HepG2 (cell line): ENCODE measurements around the gene UACA. TPM values are rescaled to one million over a fixed set of nuclear protein-coding genes. Genes with fewer than 3 reads are reported as not detected.
A peak's percentile ranks its signal among the peaks of the same experiment; 100 is the strongest.

Experiments used
- ATF4 ChIP-seq, 2 experiments: fragments of 450-650 bp in 1 of 2; sonication (generic) in 1 of 2; formaldehyde crosslinking; IDR thresholded peaks; 2 replicates each; pipeline versions ENCODE4 v1.5.0 to v1.8.0; 2020 to 2022; ENCODE audit warnings: mild to moderate bottlenecking in 1 of 2, missing genetic modification reagents in 1 of 2
- CCAR2 ChIP-seq: fragments of 200-400 bp; formaldehyde crosslinking; optimal IDR thresholded peaks from 2 replicates; pipeline ENCODE3; 2018; ENCODE audit warnings: low read depth, mild to moderate bottlenecking, low read length, moderate library complexity
- FOSL2 ChIP-seq: sonication (generic); formaldehyde crosslinking; IDR thresholded peaks from 2 replicates; pipeline ENCODE4 v1.4.0; 2020; ENCODE audit warnings: missing genetic modification reagents
- GABPA ChIP-seq, 2 experiments: IDR thresholded peaks; 2 replicates each; pipeline ENCODE4 v1.6.1; 2011 to 2016; ENCODE audit warnings: low read depth in 2 of 2, low read length in 1 of 2, missing biosample characterization in 1 of 2, missing genetic modification characterization in 1 of 2
- GABPB1 ChIP-seq: IDR thresholded peaks from 2 replicates; pipeline ENCODE4 v1.6.1; 2016; ENCODE audit warnings: mild to moderate bottlenecking, missing genetic modification reagents, moderate library complexity, missing compliant biosample characterization
- HNRNPL ChIP-seq: fragments of 200-400 bp; formaldehyde crosslinking; IDR thresholded peaks from 2 replicates; pipeline ENCODE4 v1.6.1; 2017; ENCODE audit warnings: mild to moderate bottlenecking, low read depth, low read length
- MYNN ChIP-seq: sonication (generic); formaldehyde crosslinking; IDR thresholded peaks from 2 replicates; pipeline ENCODE4 v1.4.0; 2020; ENCODE audit warnings: mild to moderate bottlenecking, low read depth, missing genetic modification reagents
- NRL ChIP-seq: sonication (generic); formaldehyde crosslinking; IDR thresholded peaks from 2 replicates; pipeline ENCODE4 v1.5.0; 2020; ENCODE audit warnings: missing genetic modification reagents, mild to moderate bottlenecking, moderate library complexity, borderline replicate concordance
- PITX1 ChIP-seq: sonication (generic); formaldehyde crosslinking; IDR thresholded peaks from 2 replicates; pipeline ENCODE4 v1.5.1; 2020; ENCODE audit warnings: mild to moderate bottlenecking, missing genetic modification reagents
- SIX1 ChIP-seq: sonication (generic); formaldehyde crosslinking; IDR thresholded peaks from 2 replicates; pipeline ENCODE4 v1.4.0; 2020; ENCODE audit warnings: missing genetic modification reagents, borderline replicate concordance
- SMAD3 ChIP-seq: sonication (generic); formaldehyde crosslinking; IDR thresholded peaks from 2 replicates; pipeline ENCODE4 v1.4.0; 2020; ENCODE audit warnings: missing genetic modification reagents
- SMC3 ChIP-seq: IDR thresholded peaks from 2 replicates; pipeline ENCODE4 v1.6.1; 2011; ENCODE audit warnings: low read length, improper control_type of control experiment
- STAG1 ChIP-seq: sonication (generic); formaldehyde crosslinking; IDR thresholded peaks from 2 replicates; pipeline ENCODE4 v1.4.0; 2020; ENCODE audit warnings: missing genetic modification reagents
- STAT6 ChIP-seq: sonication (generic); formaldehyde crosslinking; IDR thresholded peaks from 2 replicates; pipeline ENCODE4 v1.4.0; 2020; ENCODE audit warnings: missing genetic modification reagents, mild to moderate bottlenecking, borderline replicate concordance
- ZBTB33 ChIP-seq: sonication (generic); formaldehyde crosslinking; IDR thresholded peaks from 2 replicates; pipeline ENCODE4 v1.4.0; 2020; ENCODE audit warnings: missing genetic modification reagents
- ZFYVE20 ChIP-seq: sonication (generic); formaldehyde crosslinking; IDR thresholded peaks from 2 replicates; pipeline ENCODE4 v1.8.0; 2023; ENCODE audit warnings: low read depth, mild to moderate bottlenecking, moderate library complexity, missing genetic modification reagents, borderline replicate concordance
- ZNF296 ChIP-seq: sonication (generic); formaldehyde crosslinking; conservative IDR thresholded peaks from 2 replicates; pipeline ENCODE4 v1.5.0; 2020; ENCODE audit warnings: mild to moderate bottlenecking, missing genetic modification reagents
- ZNF343 ChIP-seq: sonication (generic); formaldehyde crosslinking; IDR thresholded peaks from 2 replicates; pipeline ENCODE4 v1.4.0; 2020; ENCODE audit warnings: mild to moderate bottlenecking, missing genetic modification reagents
- ZNF570 ChIP-seq: sonication (generic); formaldehyde crosslinking; IDR thresholded peaks from 2 replicates; pipeline ENCODE4 v1.4.0; 2020; ENCODE audit warnings: mild to moderate bottlenecking, missing genetic modification reagents, borderline replicate concordance
- ZNF589 ChIP-seq: sonication (generic); formaldehyde crosslinking; conservative IDR thresholded peaks from 2 replicates; pipeline ENCODE4 v1.8.0; 2022; ENCODE audit warnings: mild to moderate bottlenecking, moderate library complexity, missing genetic modification reagents
- polyA plus RNA-seq, 8 experiments: library from polyadenylated mRNA; depleted of rRNA in 3 of 8; stranded (reverse) in 7 of 8; unstranded in 1 of 8; fragments of >200 nt; fragmentation: Illumina TruSeq in 4 of 8; extraction: Trizol in 4 of 8; gene quantifications; 2 replicates each; pipeline versions ENCODE4 v1.2.1 to v1.2.3, GENCODE V29; 2011 to 2016; ENCODE audit warnings: low read depth in 4 of 8, missing spikeins in 1 of 8, mixed read lengths in 1 of 8; ENCODE audit not compliant: insufficient read depth in 1 of 8
- total RNA-seq, 5 experiments: library from RNA; depleted of rRNA; stranded (reverse); fragments of >200 nt; fragmentation: Illumina TruSeq; extraction: Trizol; gene quantifications; 2 replicates each; pipeline ENCODE4 v1.2.3, GENCODE V29; 2016; ENCODE audit warnings: low read depth in 1 of 5
- TF ChIP-seq, protein P1 (sequence below): sonication (generic); formaldehyde crosslinking; IDR thresholded peaks from 2 replicates; pipeline ENCODE4 v1.4.0; 2020; ENCODE audit warnings: mild to moderate bottlenecking, missing genetic modification reagents
- TF ChIP-seq, protein P2 (sequence below): sonication (generic); formaldehyde crosslinking; IDR thresholded peaks from 2 replicates; pipeline ENCODE4 v1.5.0; 2020; ENCODE audit warnings: mild to moderate bottlenecking, missing genetic modification reagents, moderate library complexity

UACA gene
- total and polyA plus RNA-seq, 2 of the 13 experiments (the other 11 are each of a cell fraction or from before 2014, with no cell fraction given), result 17.8 to 39.2 TPM

GRCh38 chr15:70604666-70605315, 158.6 kb downstream of the UACA start (continued):
- TF ChIP-seq MYNN (CRISPR knock-in tag) (no peak), PITX1 (CRISPR knock-in tag) (no peak), ZNF343 (CRISPR knock-in tag) (no peak), STAT6 (CRISPR knock-in tag) (no peak), ZNF296 (CRISPR knock-in tag) (no peak), ZNF570 (no peak), ZFYVE20 (CRISPR knock-in tag) (no peak), FOSL2 (CRISPR knock-in tag) (0 out of 2 replicates have a peak, but pooled peaks have one; percentile 8), GABPB1 (CRISPR knock-in tag) (peak; percentile 23; the same call in 1 of the 2 replicates), SMC3 (peak; percentile 43), NRL (CRISPR knock-in tag) (no peak), ZNF589 (CRISPR knock-in tag) (no peak), HNRNPL (no peak), SIX1 (no peak), GABPA (IDR thresholded peaks at IDR 0.05; ENCODE audit: low read depth, low read length) (no peak), GABPA (CRISPR knock-in tag; IDR thresholded peaks at IDR 0.05; ENCODE audit: low read depth) (0 out of 2 replicates have a peak, but pooled peaks have one; percentile 36), SMAD3 (CRISPR knock-in tag) (no peak), ATF4 (CRISPR knock-in tag; IDR thresholded peaks at IDR 0.05) (no peak), STAG1 (CRISPR knock-in tag) (peak; percentile 58), ZBTB33 (CRISPR knock-in tag) (no peak), CCAR2 (no peak)
- TF ChIP-seq, protein P1, sequence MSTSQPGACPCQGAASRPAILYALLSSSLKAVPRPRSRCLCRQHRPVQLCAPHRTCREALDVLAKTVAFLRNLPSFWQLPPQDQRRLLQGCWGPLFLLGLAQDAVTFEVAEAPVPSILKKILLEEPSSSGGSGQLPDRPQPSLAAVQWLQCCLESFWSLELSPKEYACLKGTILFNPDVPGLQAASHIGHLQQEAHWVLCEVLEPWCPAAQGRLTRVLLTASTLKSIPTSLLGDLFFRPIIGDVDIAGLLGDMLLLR (CRISPR knock-in tag), result no peak
- TF ChIP-seq, protein P2, sequence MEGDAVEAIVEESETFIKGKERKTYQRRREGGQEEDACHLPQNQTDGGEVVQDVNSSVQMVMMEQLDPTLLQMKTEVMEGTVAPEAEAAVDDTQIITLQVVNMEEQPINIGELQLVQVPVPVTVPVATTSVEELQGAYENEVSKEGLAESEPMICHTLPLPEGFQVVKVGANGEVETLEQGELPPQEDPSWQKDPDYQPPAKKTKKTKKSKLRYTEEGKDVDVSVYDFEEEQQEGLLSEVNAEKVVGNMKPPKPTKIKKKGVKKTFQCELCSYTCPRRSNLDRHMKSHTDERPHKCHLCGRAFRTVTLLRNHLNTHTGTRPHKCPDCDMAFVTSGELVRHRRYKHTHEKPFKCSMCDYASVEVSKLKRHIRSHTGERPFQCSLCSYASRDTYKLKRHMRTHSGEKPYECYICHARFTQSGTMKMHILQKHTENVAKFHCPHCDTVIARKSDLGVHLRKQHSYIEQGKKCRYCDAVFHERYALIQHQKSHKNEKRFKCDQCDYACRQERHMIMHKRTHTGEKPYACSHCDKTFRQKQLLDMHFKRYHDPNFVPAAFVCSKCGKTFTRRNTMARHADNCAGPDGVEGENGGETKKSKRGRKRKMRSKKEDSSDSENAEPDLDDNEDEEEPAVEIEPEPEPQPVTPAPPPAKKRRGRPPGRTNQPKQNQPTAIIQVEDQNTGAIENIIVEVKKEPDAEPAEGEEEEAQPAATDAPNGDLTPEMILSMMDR (CRISPR knock-in tag), result peak; percentile 73
